DOHH2 (cell line): ENCODE measurements around the gene CXorf58.

ENCODE experiments used
- H3F3A ChIP-seq: fragments of 200-600 bp; sonication (generic), shearing (Covaris generic); 2 replicates; pipeline ENCODE4 v1.6.0; 2016; ENCODE audit warnings: antibody characterized with exemption, mild to moderate bottlenecking; ENCODE audit not compliant: control insufficient read depth, insufficient read depth
- H3K27ac ChIP-seq: fragments of 200-600 bp; sonication (generic); 2 replicates; pipeline ENCODE4 v1.5.1; 2014; ENCODE audit warnings: low read depth, mild to moderate bottlenecking, low read length, moderate library complexity
- H3K27me3 ChIP-seq: fragments of 200-600 bp; sonication (generic); 2 replicates; pipeline ENCODE4 v1.6.1; 2014; ENCODE audit warnings: mild to moderate bottlenecking, low read length, mixed read lengths; ENCODE audit not compliant: control insufficient read depth
- H3K36me3 ChIP-seq: fragments of 200-600 bp; sonication (generic); 2 replicates; pipeline ENCODE4 v1.6.1; 2014; ENCODE audit warnings: mild to moderate bottlenecking, low read length, moderate library complexity, mixed read lengths; ENCODE audit not compliant: control insufficient read depth
- H3K4me1 ChIP-seq: fragments of 200-600 bp; sonication (generic); 2 replicates; pipeline ENCODE4 v1.6.1; 2014; ENCODE audit warnings: mild to moderate bottlenecking, low read length, mixed read lengths; ENCODE audit not compliant: control insufficient read depth
- H3K4me2 ChIP-seq: fragments of 200-600 bp; sonication (generic); 2 replicates; pipeline ENCODE4 v1.6.0; 2014; ENCODE audit warnings: mild to moderate bottlenecking, low read length, moderate library complexity
- H3K4me3 ChIP-seq: fragments of 200-600 bp; sonication (generic); 2 replicates; pipeline ENCODE4 v1.5.1; 2014; ENCODE audit warnings: mild to moderate bottlenecking, low read length, mixed read lengths
- H3K79me2 ChIP-seq: fragments of 200-600 bp; sonication (generic); 2 replicates; pipeline ENCODE4 v1.6.1; 2014; ENCODE audit warnings: mild to moderate bottlenecking, low read length, mixed read lengths; ENCODE audit not compliant: control insufficient read depth
- H3K9me2 ChIP-seq: fragments of 200-600 bp; sonication (generic); replicated peaks from 2 replicates; pipeline ENCODE4 v1.6.1; 2014; ENCODE audit warnings: mild to moderate bottlenecking, low read length, mixed read lengths; ENCODE audit not compliant: control insufficient read depth
- H3K9me3 ChIP-seq: fragments of 200-600 bp; sonication (generic); 2 replicates; pipeline ENCODE4 v1.6.1; 2014; ENCODE audit warnings: antibody characterized with exemption, low read length, mixed read lengths; ENCODE audit not compliant: control insufficient read depth, insufficient read depth
- H4K20me1 ChIP-seq: fragments of 200-600 bp; sonication (generic); 2 replicates; pipeline ENCODE4 v1.6.0; 2014; ENCODE audit warnings: low read depth, mild to moderate bottlenecking, antibody characterized with exemption, low read length, moderate library complexity; ENCODE audit not compliant: control insufficient read depth, insufficient read depth
- EZH2phosphoT487 ChIP-seq: fragments of 200-600 bp; sonication (generic); IDR thresholded peaks from 2 replicates; pipeline ENCODE4 v1.6.1; 2017; ENCODE audit warnings: borderline replicate concordance, mild to moderate bottlenecking, antibody characterized with exemption, low read length, moderate library complexity, mixed read lengths
- TF ChIP-seq, protein P1 (sequence below): fragments of 200-600 bp; sonication (generic); IDR thresholded peaks from one replicate; pipeline ENCODE4 v1.5.1; 2014; ENCODE audit warnings: antibody characterized with exemption, mild to moderate bottlenecking, low read depth, low read length; ENCODE audit not compliant: poor library complexity, severe bottlenecking

The CXorf58 gene

DNA sequence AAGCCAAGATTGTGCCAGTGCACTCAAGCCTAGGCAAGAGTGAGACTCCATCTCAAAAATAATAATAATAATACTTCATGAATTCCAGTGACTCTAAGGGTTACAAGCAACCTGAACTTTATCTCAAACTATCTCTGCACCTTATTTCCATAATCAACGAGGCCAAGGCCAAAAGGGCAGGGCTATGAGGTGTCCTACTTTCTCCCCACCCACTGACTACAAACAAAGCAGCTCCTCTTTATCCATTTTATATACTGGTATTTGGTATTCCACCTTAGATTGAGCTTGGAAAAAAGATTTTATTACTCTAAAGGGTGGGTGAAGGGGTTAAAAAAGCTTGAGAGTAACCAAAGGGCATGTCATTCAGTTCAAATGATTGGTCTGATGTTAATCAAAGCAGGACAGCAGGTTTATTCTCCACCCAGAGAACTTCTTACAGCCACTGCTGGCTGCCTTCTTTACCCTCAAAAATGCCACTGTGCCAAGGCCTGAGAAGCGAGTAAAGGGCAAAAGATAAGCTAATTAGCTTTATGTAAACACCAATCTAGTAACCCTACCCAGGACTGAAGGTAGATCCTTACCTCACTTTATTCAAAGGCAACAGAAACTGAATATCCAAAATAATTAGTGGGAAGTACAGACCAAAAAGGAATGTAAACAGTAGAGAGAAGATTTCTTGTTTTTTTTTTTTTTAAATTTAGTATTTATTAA is 28.3 kb upstream of the CXorf58 start:
- no peaks in the 10 kb centered on the region for H3K36me3 ChIP-seq
- H3K4me2 ChIP-seq: no peak overlapping the region

DNA sequence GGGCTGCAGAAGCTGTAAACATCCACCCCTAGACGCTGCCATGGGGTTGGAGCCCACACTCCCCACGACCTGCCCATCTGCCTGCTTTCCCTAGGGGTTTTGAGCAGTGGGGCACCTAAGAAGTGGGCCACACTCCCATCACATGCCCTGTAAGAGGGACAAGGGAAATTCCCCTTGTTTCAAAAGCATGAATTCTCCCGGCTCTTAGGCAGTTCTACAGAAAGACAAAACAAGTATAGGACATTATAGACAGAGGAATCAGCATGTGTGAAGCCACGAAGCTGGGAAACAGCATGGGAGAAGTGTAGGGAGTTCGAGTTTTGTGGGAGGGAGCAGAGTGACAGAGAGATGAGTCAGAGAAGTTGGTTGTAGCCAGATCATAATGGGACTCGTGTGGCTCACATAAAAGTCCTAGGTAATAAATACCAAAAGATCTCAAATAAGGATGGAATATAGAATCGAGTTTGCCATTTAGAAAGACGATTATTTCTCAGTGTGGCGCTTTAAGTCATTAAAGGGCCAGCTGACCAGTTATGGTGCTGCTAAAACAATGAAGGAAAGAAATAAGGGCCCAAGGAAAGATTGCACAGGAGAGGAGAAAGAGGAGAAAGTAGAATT is 24.0 kb upstream of the CXorf58 start:
- TF ChIP-seq, protein P1, sequence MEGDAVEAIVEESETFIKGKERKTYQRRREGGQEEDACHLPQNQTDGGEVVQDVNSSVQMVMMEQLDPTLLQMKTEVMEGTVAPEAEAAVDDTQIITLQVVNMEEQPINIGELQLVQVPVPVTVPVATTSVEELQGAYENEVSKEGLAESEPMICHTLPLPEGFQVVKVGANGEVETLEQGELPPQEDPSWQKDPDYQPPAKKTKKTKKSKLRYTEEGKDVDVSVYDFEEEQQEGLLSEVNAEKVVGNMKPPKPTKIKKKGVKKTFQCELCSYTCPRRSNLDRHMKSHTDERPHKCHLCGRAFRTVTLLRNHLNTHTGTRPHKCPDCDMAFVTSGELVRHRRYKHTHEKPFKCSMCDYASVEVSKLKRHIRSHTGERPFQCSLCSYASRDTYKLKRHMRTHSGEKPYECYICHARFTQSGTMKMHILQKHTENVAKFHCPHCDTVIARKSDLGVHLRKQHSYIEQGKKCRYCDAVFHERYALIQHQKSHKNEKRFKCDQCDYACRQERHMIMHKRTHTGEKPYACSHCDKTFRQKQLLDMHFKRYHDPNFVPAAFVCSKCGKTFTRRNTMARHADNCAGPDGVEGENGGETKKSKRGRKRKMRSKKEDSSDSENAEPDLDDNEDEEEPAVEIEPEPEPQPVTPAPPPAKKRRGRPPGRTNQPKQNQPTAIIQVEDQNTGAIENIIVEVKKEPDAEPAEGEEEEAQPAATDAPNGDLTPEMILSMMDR: no peak
- TF ChIP-seq EZH2phosphoT487: no peak
- Histone ChIP-seq H3K9me2 (no peaks in the 10 kb centered on the region), H3K36me3 (no peaks in the 10 kb centered on the region), H3K4me2 (no peak overlapping the region), H4K20me1 (no peaks in the 10 kb centered on the region), H3K9me3 (no peaks in the 10 kb centered on the region), H3K27ac (no peak overlapping the region), H3F3A (no peaks in the 10 kb centered on the region), H3K79me2 (no peaks in the 10 kb centered on the region), H3K4me1 (no peaks in the 10 kb centered on the region), H3K27me3 (no peaks in the 10 kb centered on the region), H3K4me3 (no peak overlapping the region)

More for the DNA sequence above, 28.3 kb upstream of the CXorf58 start:
- no peaks in the 10 kb centered on the region for H4K20me1 ChIP-seq
- H3K79me2 ChIP-seq: no peaks in the 10 kb centered on the region
- H3K9me2 ChIP-seq: no peaks in the 10 kb centered on the region
- no peaks in the 10 kb centered on the region for H3K4me1 ChIP-seq
- no peaks in the 10 kb centered on the region for H3F3A ChIP-seq
- TF ChIP-seq EZH2phosphoT487: no peak
- TF ChIP-seq, protein P1: no peak
- no peaks in the 10 kb centered on the region for H3K9me3 ChIP-seq
- no peak overlapping the region for H3K27ac ChIP-seq
- H3K4me3 ChIP-seq: no peak overlapping the region
- no peaks in the 10 kb centered on the region for H3K27me3 ChIP-seq

DNA sequence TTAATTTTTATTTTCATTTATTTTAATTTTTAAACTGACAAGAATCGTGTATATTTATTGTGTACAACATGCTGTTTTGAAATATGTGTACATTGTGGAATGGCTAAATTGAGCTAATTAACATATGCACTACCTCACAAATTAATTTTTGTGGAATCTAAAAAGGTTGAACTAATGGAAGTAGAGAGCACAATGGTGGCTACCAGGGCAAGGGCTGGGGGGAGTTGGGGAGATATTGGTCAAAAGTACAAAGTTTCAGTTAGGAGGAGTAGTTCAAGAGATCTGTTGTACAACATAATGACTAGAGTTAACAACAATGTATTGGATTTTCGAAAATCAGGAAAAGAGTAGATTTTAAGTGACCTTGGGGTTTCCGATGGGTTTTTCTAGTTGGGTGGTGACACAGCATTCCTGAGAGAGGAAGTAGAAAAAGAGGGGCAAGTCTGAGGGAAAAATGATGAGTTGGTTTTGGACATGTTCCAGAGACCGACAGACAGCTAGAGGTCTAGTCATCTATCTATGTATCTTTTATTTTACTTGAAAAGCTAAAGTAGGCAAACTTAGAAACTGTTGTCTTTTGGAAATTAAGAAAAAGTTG is 23.3 kb upstream of the CXorf58 start:
- Histone ChIP-seq H3K27me3 (no peaks in the 10 kb centered on the region), H3K79me2 (no peaks in the 10 kb centered on the region), H3K36me3 (no peaks in the 10 kb centered on the region), H3K4me3 (no peak overlapping the region), H3K9me3 (no peaks in the 10 kb centered on the region), H3K9me2 (no peaks in the 10 kb centered on the region), H3K27ac (no peak overlapping the region), H3K4me1 (no peaks in the 10 kb centered on the region), H4K20me1 (no peaks in the 10 kb centered on the region), H3F3A (no peaks in the 10 kb centered on the region), H3K4me2 (no peak overlapping the region)
- TF ChIP-seq, protein P1: no peak
- no peak for TF ChIP-seq EZH2phosphoT487
